GM12878 (cell line): Measurements from ENCODE around the gene MAP4K1.
A peak's percentile ranks its signal among the peaks of the same experiment; 100 is the strongest.

Experiments used
- BCL11A ChIP-seq: IDR thresholded peaks from 2 replicates; pipeline ENCODE4 v1.6.1; 2011; ENCODE audit warnings: low read depth, low read length
- CEBPB ChIP-seq, 2 experiments: fragments of 150-350 bp in 1 of 2; IDR thresholded peaks; 2 replicates each; pipeline ENCODE4 v1.6.1; 2012 to 2014; ENCODE audit warnings: low read depth in 2 of 2, low read length in 2 of 2, borderline replicate concordance in 1 of 2, inconsistent platforms in 1 of 2
- GABPA ChIP-seq: IDR thresholded peaks from 2 replicates; pipeline ENCODE4 v1.6.1; 2014; ENCODE audit warnings: antibody characterized with exemption, low read depth, mild to moderate bottlenecking, inconsistent platforms
- MEF2B ChIP-seq: fragments of 450-650 bp; IDR thresholded peaks from 2 replicates; pipeline ENCODE4 v1.6.1; 2018; ENCODE audit warnings: mild to moderate bottlenecking, moderate library complexity; ENCODE audit not compliant: partially characterized antibody, poor library complexity, severe bottlenecking
- MXI1 ChIP-seq: fragments of 150-350 bp; IDR thresholded peaks from 2 replicates; pipeline ENCODE4 v1.6.1; 2011; ENCODE audit warnings: low read depth, mild to moderate bottlenecking, inconsistent platforms, low read length, improper control_type of control experiment
- NFYB ChIP-seq: IDR thresholded peaks from 2 replicates; pipeline ENCODE4 v1.6.1; 2011; ENCODE audit warnings: low read depth, mild to moderate bottlenecking, low read length, improper control_type of control experiment, moderate library complexity; ENCODE audit not compliant: insufficient read depth
- POLR2A ChIP-seq: IDR thresholded peaks from 2 replicates; pipeline ENCODE4 v1.6.1; 2011; ENCODE audit warnings: low read depth, mild to moderate bottlenecking, low read length
- TF ChIP-seq, protein P1 (sequence below): fragments of 450-650 bp; formaldehyde crosslinking; IDR thresholded peaks from 2 replicates; pipeline ENCODE4 v1.5.0; 2022; ENCODE audit warnings: mild to moderate bottlenecking, missing genetic modification characterization
- TF ChIP-seq, protein P2 (sequence below), 3 experiments: IDR thresholded peaks in 2 of 3; conservative IDR thresholded peaks in 1 of 3; 2 replicates each; pipeline ENCODE4 v1.5.1; 2011; ENCODE audit warnings: low read depth in 3 of 3, low read length in 3 of 3, mild to moderate bottlenecking in 3 of 3, control low read depth in 2 of 3, moderate library complexity in 2 of 3, inconsistent platforms in 1 of 3, mixed read lengths in 1 of 3; ENCODE audit not compliant: control insufficient read depth in 2 of 3, insufficient read depth in 1 of 3; ENCODE audit errors: extremely low read depth in 1 of 3
- TF ChIP-seq, protein P3 (sequence below): IDR thresholded peaks from 2 replicates; pipeline ENCODE4 v1.6.1; 2012; ENCODE audit warnings: low read depth, low read length, improper control_type of control experiment
- TF ChIP-seq, protein P4 (sequence below): fragments of 450-650 bp; IDR thresholded peaks from 2 replicates; pipeline ENCODE4 v1.6.1; 2016; ENCODE audit warnings: mild to moderate bottlenecking
- TF ChIP-seq, protein P5 (sequence below): fragments of 450-650 bp; IDR thresholded peaks from 2 replicates; pipeline ENCODE4 v1.6.1; 2017; ENCODE audit warnings: mild to moderate bottlenecking, moderate library complexity

DNA sequence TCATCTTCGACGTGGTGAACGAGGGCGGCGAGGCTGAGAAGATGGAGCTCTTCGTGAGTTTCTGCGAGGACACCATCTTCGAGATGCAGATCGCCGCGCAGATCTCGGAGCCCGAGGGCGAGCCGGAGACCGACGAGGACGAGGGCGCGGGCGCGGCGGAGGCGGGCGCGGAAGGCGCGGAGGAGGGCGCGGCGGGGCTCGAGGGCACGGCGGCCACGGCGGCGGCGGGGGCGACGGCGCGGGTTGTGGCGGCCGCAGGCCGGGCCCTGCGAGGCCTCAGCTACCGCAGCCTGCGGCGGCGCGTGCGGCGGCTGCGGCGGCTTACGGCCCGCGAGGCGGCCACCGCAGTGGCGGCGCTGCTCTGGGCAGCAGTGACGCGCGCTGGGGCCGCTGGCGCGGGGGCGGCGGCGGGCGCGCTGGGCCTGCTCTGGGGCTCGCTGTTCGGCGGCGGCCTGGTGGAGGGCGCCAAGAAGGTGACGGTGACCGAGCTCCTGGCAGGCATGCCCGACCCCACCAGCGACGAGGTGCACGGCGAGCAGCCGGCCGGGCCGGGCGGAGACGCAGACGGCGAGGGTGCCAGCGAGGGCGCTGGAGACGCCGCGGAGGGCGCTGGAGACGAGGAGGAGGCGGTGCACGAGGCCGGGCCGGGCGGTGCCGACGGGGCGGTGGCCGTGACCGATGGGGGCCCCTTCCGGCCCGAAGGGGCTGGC lies 52.6 kb downstream of the MAP4K1 start:
- TF ChIP-seq CEBPB (IDR thresholded peaks at IDR 0.05; ENCODE audit: borderline replicate concordance in 1 of 2, low read depth in 2 of 2, low read length in 2 of 2): no peak
- TF ChIP-seq MXI1: no peak
- TF ChIP-seq, protein P1, sequence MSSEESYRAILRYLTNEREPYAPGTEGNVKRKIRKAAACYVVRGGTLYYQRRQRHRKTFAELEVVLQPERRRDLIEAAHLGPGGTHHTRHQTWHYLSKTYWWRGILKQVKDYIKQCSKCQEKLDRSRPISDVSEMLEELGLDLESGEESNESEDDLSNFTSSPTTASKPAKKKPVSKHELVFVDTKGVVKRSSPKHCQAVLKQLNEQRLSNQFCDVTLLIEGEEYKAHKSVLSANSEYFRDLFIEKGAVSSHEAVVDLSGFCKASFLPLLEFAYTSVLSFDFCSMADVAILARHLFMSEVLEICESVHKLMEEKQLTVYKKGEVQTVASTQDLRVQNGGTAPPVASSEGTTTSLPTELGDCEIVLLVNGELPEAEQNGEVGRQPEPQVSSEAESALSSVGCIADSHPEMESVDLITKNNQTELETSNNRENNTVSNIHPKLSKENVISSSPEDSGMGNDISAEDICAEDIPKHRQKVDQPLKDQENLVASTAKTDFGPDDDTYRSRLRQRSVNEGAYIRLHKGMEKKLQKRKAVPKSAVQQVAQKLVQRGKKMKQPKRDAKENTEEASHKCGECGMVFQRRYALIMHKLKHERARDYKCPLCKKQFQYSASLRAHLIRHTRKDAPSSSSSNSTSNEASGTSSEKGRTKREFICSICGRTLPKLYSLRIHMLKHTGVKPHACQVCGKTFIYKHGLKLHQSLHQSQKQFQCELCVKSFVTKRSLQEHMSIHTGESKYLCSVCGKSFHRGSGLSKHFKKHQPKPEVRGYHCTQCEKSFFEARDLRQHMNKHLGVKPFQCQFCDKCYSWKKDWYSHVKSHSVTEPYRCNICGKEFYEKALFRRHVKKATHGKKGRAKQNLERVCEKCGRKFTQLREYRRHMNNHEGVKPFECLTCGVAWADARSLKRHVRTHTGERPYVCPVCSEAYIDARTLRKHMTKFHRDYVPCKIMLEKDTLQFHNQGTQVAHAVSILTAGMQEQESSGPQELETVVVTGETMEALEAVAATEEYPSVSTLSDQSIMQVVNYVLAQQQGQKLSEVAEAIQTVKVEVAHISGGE (CRISPR knock-in tag): no peak
- no peak for TF ChIP-seq NFYB
- TF ChIP-seq MEF2B: no peak
- TF ChIP-seq, protein P2, sequence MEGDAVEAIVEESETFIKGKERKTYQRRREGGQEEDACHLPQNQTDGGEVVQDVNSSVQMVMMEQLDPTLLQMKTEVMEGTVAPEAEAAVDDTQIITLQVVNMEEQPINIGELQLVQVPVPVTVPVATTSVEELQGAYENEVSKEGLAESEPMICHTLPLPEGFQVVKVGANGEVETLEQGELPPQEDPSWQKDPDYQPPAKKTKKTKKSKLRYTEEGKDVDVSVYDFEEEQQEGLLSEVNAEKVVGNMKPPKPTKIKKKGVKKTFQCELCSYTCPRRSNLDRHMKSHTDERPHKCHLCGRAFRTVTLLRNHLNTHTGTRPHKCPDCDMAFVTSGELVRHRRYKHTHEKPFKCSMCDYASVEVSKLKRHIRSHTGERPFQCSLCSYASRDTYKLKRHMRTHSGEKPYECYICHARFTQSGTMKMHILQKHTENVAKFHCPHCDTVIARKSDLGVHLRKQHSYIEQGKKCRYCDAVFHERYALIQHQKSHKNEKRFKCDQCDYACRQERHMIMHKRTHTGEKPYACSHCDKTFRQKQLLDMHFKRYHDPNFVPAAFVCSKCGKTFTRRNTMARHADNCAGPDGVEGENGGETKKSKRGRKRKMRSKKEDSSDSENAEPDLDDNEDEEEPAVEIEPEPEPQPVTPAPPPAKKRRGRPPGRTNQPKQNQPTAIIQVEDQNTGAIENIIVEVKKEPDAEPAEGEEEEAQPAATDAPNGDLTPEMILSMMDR (IDR thresholded peaks at IDR 0.05 in 2 of 3, conservative IDR thresholded peaks at IDR 0.05 in 1 of 3; ENCODE audit: control insufficient read depth in 2 of 3, extremely low read depth in 1 of 3, insufficient read depth in 1 of 3, low read depth in 3 of 3, low read length in 3 of 3): no peak; a peak in 1 of 6 replicates
- no peak for TF ChIP-seq GABPA
- TF ChIP-seq, protein P3, sequence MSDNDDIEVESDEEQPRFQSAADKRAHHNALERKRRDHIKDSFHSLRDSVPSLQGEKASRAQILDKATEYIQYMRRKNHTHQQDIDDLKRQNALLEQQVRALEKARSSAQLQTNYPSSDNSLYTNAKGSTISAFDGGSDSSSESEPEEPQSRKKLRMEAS: no peak; the same call in 1 of the 2 replicates
- no peak for TF ChIP-seq BCL11A
- TF ChIP-seq, protein P4, sequence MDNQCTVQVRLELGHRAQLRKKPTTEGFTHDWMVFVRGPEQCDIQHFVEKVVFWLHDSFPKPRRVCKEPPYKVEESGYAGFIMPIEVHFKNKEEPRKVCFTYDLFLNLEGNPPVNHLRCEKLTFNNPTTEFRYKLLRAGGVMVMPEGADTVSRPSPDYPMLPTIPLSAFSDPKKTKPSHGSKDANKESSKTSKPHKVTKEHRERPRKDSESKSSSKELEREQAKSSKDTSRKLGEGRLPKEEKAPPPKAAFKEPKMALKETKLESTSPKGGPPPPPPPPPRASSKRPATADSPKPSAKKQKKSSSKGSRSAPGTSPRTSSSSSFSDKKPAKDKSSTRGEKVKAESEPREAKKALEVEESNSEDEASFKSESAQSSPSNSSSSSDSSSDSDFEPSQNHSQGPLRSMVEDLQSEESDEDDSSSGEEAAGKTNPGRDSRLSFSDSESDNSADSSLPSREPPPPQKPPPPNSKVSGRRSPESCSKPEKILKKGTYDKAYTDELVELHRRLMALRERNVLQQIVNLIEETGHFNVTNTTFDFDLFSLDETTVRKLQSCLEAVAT: no peak
- TF ChIP-seq POLR2A: no peak
- TF ChIP-seq, protein P5, sequence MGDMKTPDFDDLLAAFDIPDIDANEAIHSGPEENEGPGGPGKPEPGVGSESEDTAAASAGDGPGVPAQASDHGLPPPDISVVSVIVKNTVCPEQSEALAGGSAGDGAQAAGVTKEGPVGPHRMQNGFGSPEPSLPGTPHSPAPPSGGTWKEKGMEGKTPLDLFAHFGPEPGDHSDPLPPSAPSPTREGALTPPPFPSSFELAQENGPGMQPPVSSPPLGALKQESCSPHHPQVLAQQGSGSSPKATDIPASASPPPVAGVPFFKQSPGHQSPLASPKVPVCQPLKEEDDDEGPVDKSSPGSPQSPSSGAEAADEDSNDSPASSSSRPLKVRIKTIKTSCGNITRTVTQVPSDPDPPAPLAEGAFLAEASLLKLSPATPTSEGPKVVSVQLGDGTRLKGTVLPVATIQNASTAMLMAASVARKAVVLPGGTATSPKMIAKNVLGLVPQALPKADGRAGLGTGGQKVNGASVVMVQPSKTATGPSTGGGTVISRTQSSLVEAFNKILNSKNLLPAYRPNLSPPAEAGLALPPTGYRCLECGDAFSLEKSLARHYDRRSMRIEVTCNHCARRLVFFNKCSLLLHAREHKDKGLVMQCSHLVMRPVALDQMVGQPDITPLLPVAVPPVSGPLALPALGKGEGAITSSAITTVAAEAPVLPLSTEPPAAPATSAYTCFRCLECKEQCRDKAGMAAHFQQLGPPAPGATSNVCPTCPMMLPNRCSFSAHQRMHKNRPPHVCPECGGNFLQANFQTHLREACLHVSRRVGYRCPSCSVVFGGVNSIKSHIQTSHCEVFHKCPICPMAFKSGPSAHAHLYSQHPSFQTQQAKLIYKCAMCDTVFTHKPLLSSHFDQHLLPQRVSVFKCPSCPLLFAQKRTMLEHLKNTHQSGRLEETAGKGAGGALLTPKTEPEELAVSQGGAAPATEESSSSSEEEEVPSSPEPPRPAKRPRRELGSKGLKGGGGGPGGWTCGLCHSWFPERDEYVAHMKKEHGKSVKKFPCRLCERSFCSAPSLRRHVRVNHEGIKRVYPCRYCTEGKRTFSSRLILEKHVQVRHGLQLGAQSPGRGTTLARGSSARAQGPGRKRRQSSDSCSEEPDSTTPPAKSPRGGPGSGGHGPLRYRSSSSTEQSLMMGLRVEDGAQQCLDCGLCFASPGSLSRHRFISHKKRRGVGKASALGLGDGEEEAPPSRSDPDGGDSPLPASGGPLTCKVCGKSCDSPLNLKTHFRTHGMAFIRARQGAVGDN: peak; percentile 83
